ENCODE measurements around the gene SLC24A1.

GRCh38 chr15:65653341-65653740 lies 31.6 kb downstream of the SLC24A1 start:
- TF ChIP-seq CTCF (IDR thresholded peaks at IDR 0.05) = no peak
- no peak for TF ChIP-seq POLR2A (IDR thresholded peaks at IDR 0.05)

All from Peyer's patch (tissue), 4 donors.